Ramos (cell line): ENCODE results near the gene CEP128.

ENCODE experiments used
- in situ Hi-C: fragments of 300-500 bp; cut with MboI; formaldehyde crosslinking; loops from one replicate; pipeline ENCODE4 v1.14.3; 2022; ENCODE audit warnings: low sequenced_read_pairs; ENCODE audit not compliant: unreplicated experiment

The CEP128 gene

GRCh38 chr14:80700601-80701000 is 240.9 kb downstream of the CEP128 start:
- in situ Hi-C loops: no loop called here

GRCh38 chr14:80699861-80700260 is 241.7 kb downstream of the CEP128 start:
- in situ Hi-C loops: no loop called here

GRCh38 chr14:80698974-80699373 is 242.6 kb downstream of the CEP128 start:
- in situ Hi-C loops: no loop called here

- in situ Hi-C loops: no loop called here
Measured at GRCh38 chr14:80695869-80696268, 245.7 kb downstream of the CEP128 start.

GRCh38 chr14:80692903-80693302 is 248.6 kb downstream of the CEP128 start:
- in situ Hi-C loops: no loop called here

- in situ Hi-C loops: no loop called here
Measured at GRCh38 chr14:80681651-80682050, 259.9 kb downstream of the CEP128 start.

GRCh38 chr14:80679273-80679672 is 262.3 kb downstream of the CEP128 start:
- in situ Hi-C loops: no loop called here

GRCh38 chr14:80678436-80678835 is 263.1 kb downstream of the CEP128 start:
- in situ Hi-C loops: no loop called here

GRCh38 chr14:80669426-80669825 is 272.1 kb downstream of the CEP128 start:
- in situ Hi-C loops: no loop called here

GRCh38 chr14:80664576-80664975 is 277.0 kb downstream of the CEP128 start:
- in situ Hi-C loops: no loop called here

- in situ Hi-C loops: no loop called here
Measured at GRCh38 chr14:80663541-80663940, 278.0 kb downstream of the CEP128 start.

- in situ Hi-C loops: no loop called here
Measured at GRCh38 chr14:80659783-80660182, 281.8 kb downstream of the CEP128 start.

GRCh38 chr14:80658733-80659132 is 282.8 kb downstream of the CEP128 start:
- in situ Hi-C loops: no loop called here

GRCh38 chr14:80658155-80658554 is 283.4 kb downstream of the CEP128 start:
- in situ Hi-C loops: no loop called here

GRCh38 chr14:80653956-80654355 is 287.6 kb downstream of the CEP128 start:
- in situ Hi-C loops: no loop called here

GRCh38 chr14:80645667-80646413 is 295.7 kb downstream of the CEP128 start:
- in situ Hi-C loops: no loop called here

GRCh38 chr14:80644826-80645225 is 296.7 kb downstream of the CEP128 start:
- in situ Hi-C loops: no loop called here

- in situ Hi-C loops: no loop called here
Measured at GRCh38 chr14:80638620-80639515, 302.7 kb downstream of the CEP128 start.

GRCh38 chr14:80637756-80638619 is 303.6 kb downstream of the CEP128 start:
- in situ Hi-C loops: no loop called here

GRCh38 chr14:80636071-80636470 is 305.5 kb downstream of the CEP128 start:
- in situ Hi-C loops: no loop called here
